Lung (tissue), 12 donors: ENCODE data around the gene CAMKMT. TPM values are rescaled to one million over a fixed set of nuclear protein-coding genes. Genes with fewer than 3 reads are reported as not detected.

Experiments
- ATAC-seq: fragments of 200-7000 bp; cut with Tn5 transposase; one replicate; pipeline ENCODE4 v1.9.1; 2020; ENCODE audit warnings: moderate number of reproducible peaks; ENCODE audit not compliant: insufficient read depth, low FRiP score
- DNase-seq, 3 donors: peaks; one replicate each; pipeline ENCODE4 v3.0.0-alpha.2; 2013 to 2017
- H3K27ac ChIP-seq, 2 donors: one replicate each; pipeline ENCODE4 v1.5.1; 2013; ENCODE audit warnings: mild to moderate bottlenecking in 2 of 2, moderate library complexity in 2 of 2, control low read depth in 1 of 2, inconsistent platforms in 1 of 2, low read depth in 1 of 2, low read length in 1 of 2
- H3K27me3 ChIP-seq, 3 donors: one replicate each; pipeline ENCODE4 v1.5.1; 2013; ENCODE audit warnings: low read length in 2 of 3; ENCODE audit not compliant: control insufficient read depth in 3 of 3, insufficient read depth in 3 of 3
- H3K36me3 ChIP-seq, 4 donors: one replicate each; pipeline ENCODE4 v1.5.1; 2013; ENCODE audit warnings: low read length in 4 of 4, mild to moderate bottlenecking in 1 of 4, moderate library complexity in 1 of 4; ENCODE audit not compliant: control insufficient read depth in 4 of 4, insufficient read depth in 4 of 4
- H3K4me1 ChIP-seq, 5 donors: one replicate each; pipeline ENCODE4 v1.5.1; 2013; ENCODE audit warnings: low read length in 5 of 5, mild to moderate bottlenecking in 2 of 5, moderate library complexity in 1 of 5; ENCODE audit not compliant: control insufficient read depth in 5 of 5, insufficient read depth in 5 of 5
- H3K4me3 ChIP-seq: one replicate; pipeline ENCODE4 v1.5.1; 2013; ENCODE audit warnings: mild to moderate bottlenecking, control low read depth, moderate library complexity
- H3K9ac ChIP-seq, 2 donors: one replicate each; pipeline ENCODE4 v1.5.1; 2013; ENCODE audit warnings: low read length in 2 of 2, control low read depth in 1 of 2; ENCODE audit not compliant: insufficient read depth in 1 of 2
- H3K9me3 ChIP-seq, 4 donors: one replicate each; pipeline ENCODE4 v1.5.1; 2013; ENCODE audit warnings: low read length in 3 of 4, mild to moderate bottlenecking in 1 of 4, moderate library complexity in 1 of 4; ENCODE audit not compliant: control insufficient read depth in 4 of 4, insufficient read depth in 3 of 4
- WGBS, 2 donors: extraction: QIAGEN DNeasy Blood & Tissue Kit; methylation state at CpG; one replicate each; pipeline ENCODE4 v1.1.7; 2013; 5-methylcytosine and 5-hydroxymethylcytosine counted together
- polyA plus RNA-seq, 2 donors: library from polyadenylated mRNA; stranded (reverse); fragments of 200-250 nt; gene quantifications; one replicate each; pipeline ENCODE4 v1.2.1, GENCODE V29; 2013
- total RNA-seq, 2 donors: library from RNA; depleted of rRNA in 1 of 2; stranded (reverse); fragments of >200 nt in 1 of 2; gene quantifications; one replicate each; pipeline ENCODE4 v1.2.1, GENCODE V29; 2014 to 2021
- TF ChIP-seq, protein P1 (sequence below): IDR thresholded peaks from 2 replicates; pipeline ENCODE4 v1.5.1; 2012; ENCODE audit warnings: mild to moderate bottlenecking; ENCODE audit errors: control extremely low read depth, extremely low read depth
- donor health status: control.
- donor health status: control.
- donor health status: Bipolar disorder and iron deficiency.
- donor health status: healthy.
- donor health status: DM: yes; HTN: yes; CAD: no.

Gene CAMKMT
- total and polyA plus RNA-seq, 4 donors, result 3.6 to 19.7 (median 8.4) TPM

DNA sequence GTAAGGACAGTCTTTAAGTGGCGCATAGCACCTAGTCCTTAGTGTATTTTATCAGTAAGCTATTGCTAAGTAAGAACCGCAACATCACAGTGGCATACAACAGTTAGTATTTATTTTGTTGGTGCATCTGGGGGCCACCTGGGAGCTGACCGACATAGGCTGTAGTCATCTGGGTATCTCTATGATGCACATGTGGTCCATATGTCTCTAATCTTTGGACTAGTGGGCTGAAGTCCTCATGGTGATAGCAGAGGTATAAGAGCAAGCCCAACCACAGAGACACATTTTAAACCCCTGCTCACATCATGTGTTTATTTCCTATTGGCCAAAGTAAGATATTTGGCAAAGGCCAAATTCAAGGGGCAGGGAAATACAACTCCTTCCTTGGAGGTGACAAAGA is 2.9 kb downstream of the CAMKMT start:
- H3K9ac ChIP-seq, result no peak overlapping the region
- no peaks in the 10 kb centered on the region for H3K9me3 ChIP-seq
- WGBS, 2 donors, result 98 to 99% methylated on average over 3 of the region's 3 CpGs
- no peak overlapping the region for H3K4me3 ChIP-seq
- no peak for ATAC-seq
- no peak overlapping the region for H3K27ac ChIP-seq
- TF ChIP-seq, protein P1, sequence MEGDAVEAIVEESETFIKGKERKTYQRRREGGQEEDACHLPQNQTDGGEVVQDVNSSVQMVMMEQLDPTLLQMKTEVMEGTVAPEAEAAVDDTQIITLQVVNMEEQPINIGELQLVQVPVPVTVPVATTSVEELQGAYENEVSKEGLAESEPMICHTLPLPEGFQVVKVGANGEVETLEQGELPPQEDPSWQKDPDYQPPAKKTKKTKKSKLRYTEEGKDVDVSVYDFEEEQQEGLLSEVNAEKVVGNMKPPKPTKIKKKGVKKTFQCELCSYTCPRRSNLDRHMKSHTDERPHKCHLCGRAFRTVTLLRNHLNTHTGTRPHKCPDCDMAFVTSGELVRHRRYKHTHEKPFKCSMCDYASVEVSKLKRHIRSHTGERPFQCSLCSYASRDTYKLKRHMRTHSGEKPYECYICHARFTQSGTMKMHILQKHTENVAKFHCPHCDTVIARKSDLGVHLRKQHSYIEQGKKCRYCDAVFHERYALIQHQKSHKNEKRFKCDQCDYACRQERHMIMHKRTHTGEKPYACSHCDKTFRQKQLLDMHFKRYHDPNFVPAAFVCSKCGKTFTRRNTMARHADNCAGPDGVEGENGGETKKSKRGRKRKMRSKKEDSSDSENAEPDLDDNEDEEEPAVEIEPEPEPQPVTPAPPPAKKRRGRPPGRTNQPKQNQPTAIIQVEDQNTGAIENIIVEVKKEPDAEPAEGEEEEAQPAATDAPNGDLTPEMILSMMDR, result no peak
- H3K36me3 ChIP-seq, result no peaks in the 10 kb centered on the region
- no peaks in the 10 kb centered on the region for H3K27me3 ChIP-seq
- no peak for DNase-seq
- H3K4me1 ChIP-seq, result peaks cover 0 to 16% (median 0%) of the 10 kb centered on the region in 5 donors

DNA sequence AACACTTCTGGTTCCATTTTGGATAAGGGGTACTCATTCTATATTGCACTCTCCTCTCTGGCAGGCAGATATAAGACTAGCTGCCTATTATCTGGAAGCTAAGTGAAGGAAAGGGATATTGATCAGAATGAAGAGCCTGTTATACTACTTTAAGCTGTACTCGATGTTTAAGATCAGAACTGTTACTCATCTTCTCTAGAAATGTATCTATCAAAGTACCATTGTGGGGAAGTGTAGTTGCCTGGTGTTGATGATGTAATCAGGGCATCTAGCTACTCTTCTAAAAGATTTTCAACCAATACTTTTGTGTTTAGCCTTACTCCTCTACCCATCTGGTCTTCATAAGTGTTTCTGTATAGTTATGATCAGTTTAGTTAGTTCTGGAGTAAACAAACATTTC is 5.8 kb downstream of the CAMKMT start:
- no peak for ATAC-seq
- no peak for DNase-seq
- WGBS, 2 donors, result 83 to 94% methylated on average over 1 of the region's 1 CpG
- Histone ChIP-seq H3K9ac (no peak overlapping the region), H3K27ac (no peak overlapping the region), H3K4me3 (no peak overlapping the region), H3K27me3 (no peaks in the 10 kb centered on the region), H3K9me3 (peaks cover 0 to 3% (median 0%) of the 10 kb centered on the region in 4 donors), H3K36me3 (no peaks in the 10 kb centered on the region), H3K4me1 (peaks cover 0 to 5% (median 0%) of the 10 kb centered on the region in 5 donors)
- TF ChIP-seq, protein P1, result no peak

DNA sequence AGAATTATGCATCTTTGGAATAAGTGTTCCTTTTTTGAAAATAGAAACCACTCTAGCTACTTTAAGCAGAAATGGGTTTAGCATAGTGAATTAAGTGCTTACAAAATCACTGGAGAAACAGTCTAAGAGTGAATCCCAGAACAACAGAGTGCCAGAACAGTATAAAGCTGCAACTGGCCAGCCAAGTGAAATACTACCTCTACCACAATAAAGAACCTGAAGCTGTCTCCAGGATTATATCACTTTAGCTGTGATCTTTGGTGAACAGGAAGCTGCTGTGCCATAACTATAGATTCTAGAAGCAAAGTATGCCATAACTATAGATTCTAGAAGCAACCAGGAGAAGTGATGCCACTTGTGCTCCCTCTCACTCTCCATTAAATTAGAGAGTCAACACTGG is 7.6 kb downstream of the CAMKMT start:
- no peak for ATAC-seq
- H3K36me3 ChIP-seq, result no peaks in the 10 kb centered on the region
- no peak for DNase-seq
- no peak overlapping the region for H3K9ac ChIP-seq
- no peaks in the 10 kb centered on the region for H3K27me3 ChIP-seq
- no peaks in the 10 kb centered on the region for H3K4me1 ChIP-seq
- TF ChIP-seq, protein P1, result no peak
- no peak overlapping the region for H3K4me3 ChIP-seq
- H3K27ac ChIP-seq, result no peak overlapping the region
- H3K9me3 ChIP-seq, result peaks cover 0 to 3% (median 0%) of the 10 kb centered on the region in 4 donors

DNA sequence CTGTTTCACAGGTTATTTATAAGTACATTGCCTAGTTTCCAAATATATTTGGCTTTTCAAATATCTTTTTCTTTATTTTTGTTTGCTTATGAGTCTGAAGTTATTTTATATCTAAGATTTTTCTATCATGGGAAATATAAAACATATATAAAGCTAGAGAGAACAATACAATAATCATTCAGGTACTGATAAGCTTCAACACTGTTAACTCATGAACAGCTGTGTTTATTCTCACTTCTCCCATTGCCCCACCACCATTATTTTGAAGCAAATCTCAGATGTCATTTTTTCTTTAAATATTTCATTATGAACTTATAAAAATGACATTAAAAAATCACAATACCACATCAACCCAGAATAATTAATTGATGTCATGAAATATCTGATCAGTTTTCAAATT is 9.7 kb downstream of the CAMKMT start:
- TF ChIP-seq, protein P1, result no peak
- ATAC-seq, result no peak
- Histone ChIP-seq H3K9ac (no peak overlapping the region), H3K4me1 (no peaks in the 10 kb centered on the region), H3K9me3 (peaks cover 0 to 3% (median 0%) of the 10 kb centered on the region in 4 donors), H3K4me3 (no peak overlapping the region), H3K27ac (no peak overlapping the region), H3K27me3 (no peaks in the 10 kb centered on the region), H3K36me3 (no peaks in the 10 kb centered on the region)
- DNase-seq, result no peak
